ENCODE results near the gene PTH1R.

DNA sequence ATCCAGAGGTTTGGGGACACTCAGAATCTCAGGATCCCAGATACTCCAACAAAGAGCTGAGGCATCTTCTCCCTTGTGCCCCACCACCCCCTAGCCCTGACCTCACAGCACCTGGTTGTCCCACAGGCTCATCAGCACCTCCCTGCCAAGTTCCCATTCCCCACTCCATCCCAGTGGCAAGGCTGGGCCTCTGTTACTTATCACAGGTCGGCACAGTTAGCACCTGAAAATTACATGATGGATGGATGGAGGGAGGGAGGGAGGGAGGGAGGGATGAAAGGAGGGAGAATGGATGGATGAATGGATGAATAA, 27.1 kb upstream of the PTH1R start:
- no peak for TF ChIP-seq POLR2AphosphoS5 (IDR thresholded peaks at IDR 0.05; ENCODE audit: low read depth, low read length)
- TF ChIP-seq POLR2A (IDR thresholded peaks at IDR 0.05; ENCODE audit: low read depth, low read length): no peak
- TF ChIP-seq SPI1 (IDR thresholded peaks at IDR 0.05; ENCODE audit: low read depth, low read length): no peak
- TF ChIP-seq TAF1 (IDR thresholded peaks at IDR 0.05; ENCODE audit: low read depth, low read length): no peak
